SK-N-SH (cell line): ENCODE measurements around the gene SNCAIP. TPM values are rescaled to one million over a fixed set of nuclear protein-coding genes. Genes with fewer than 3 reads are reported as not detected.

Experiments used
- CTCF ChIA-PET: fragments of 300-600, 350-600 bp; formaldehyde crosslinking; extraction: SDS; loops from one replicate; lab custom pipeline; 2021; lab: Yijun Ruan, JAX
- POLR2A ChIA-PET: fragments of 350-600 bp; sonication (Branson Sonifier 250); formaldehyde crosslinking; extraction: SDS; loops from one replicate; lab custom pipeline; 2020; ENCODE audit warnings: antibody characterized with exemption, inconsistent platforms; lab: Yijun Ruan, JAX
- DNase-seq: peaks from one replicate; pipeline ENCODE4 v3.0.0; 2012
- H2AFZ ChIP-seq: fragments of 200-600 bp; sonication (generic); 2 replicates; pipeline ENCODE4 v1.8.1; 2016; ENCODE audit warnings: antibody characterized with exemption, mild to moderate bottlenecking, low read depth
- H3F3A ChIP-seq: fragments of 200-600 bp; sonication (generic); replicated peaks from 2 replicates; pipeline ENCODE3; 2016; ENCODE audit warnings: antibody characterized with exemption, mild to moderate bottlenecking; ENCODE audit not compliant: insufficient read depth
- H3K27ac ChIP-seq, 2 experiments: fragments of 200-500 bp in 1 of 2; fragments of 200-600 bp in 1 of 2; sonication (Bioruptor generic) in 1 of 2; sonication (generic), shearing (Covaris generic) in 1 of 2; 2 replicates each; pipeline versions ENCODE4 v1.5.1 to v1.6.1; 2014 to 2016; ENCODE audit warnings: low read depth in 2 of 2, inconsistent platforms in 1 of 2, low read length in 1 of 2, mild to moderate bottlenecking in 1 of 2, mixed read lengths in 1 of 2
- H3K27me3 ChIP-seq: fragments of 200-600 bp; sonication (generic), shearing (Covaris generic); 2 replicates; pipeline ENCODE4 v1.6.1; 2016; ENCODE audit warnings: mixed run types; ENCODE audit not compliant: insufficient read depth
- H3K36me3 ChIP-seq, 2 experiments: fragments of 200-500 bp in 1 of 2; fragments of 200-600 bp in 1 of 2; sonication (Bioruptor generic) in 1 of 2; sonication (generic) in 1 of 2; replicated peaks in 1 of 2; 2 replicates each; pipeline versions ENCODE3 to v1.5.1; 2014 to 2016; ENCODE audit warnings: low read length in 1 of 2, mild to moderate bottlenecking in 1 of 2; ENCODE audit not compliant: insufficient read depth in 2 of 2, control insufficient read depth in 1 of 2
- H3K4me1 ChIP-seq, 2 experiments: fragments of 200-500 bp in 1 of 2; fragments of 200-600 bp in 1 of 2; sonication (Bioruptor generic) in 1 of 2; sonication (generic), shearing (Covaris generic) in 1 of 2; 2 replicates each; pipeline versions ENCODE4 v1.5.1 to v1.6.1; 2014 to 2016; ENCODE audit warnings: low read depth in 1 of 2, low read length in 1 of 2, mixed run types in 1 of 2; ENCODE audit not compliant: insufficient read depth in 2 of 2, control insufficient read depth in 1 of 2
- H3K4me2 ChIP-seq: fragments of 200-600 bp; sonication (generic), shearing (Covaris generic); 2 replicates; pipeline ENCODE4 v1.6.1; 2017; ENCODE audit warnings: mixed run types
- H3K4me3 ChIP-seq, 2 experiments: fragments of 200-500 bp in 1 of 2; fragments of 200-600 bp in 1 of 2; sonication (Bioruptor generic) in 1 of 2; sonication (generic), shearing (Covaris generic) in 1 of 2; 2 replicates each; pipeline versions ENCODE4 v1.5.1 to v1.8.1; 2014 to 2016; ENCODE audit warnings: low read depth in 2 of 2, inconsistent platforms in 1 of 2, low read length in 1 of 2, mild to moderate bottlenecking in 1 of 2, mixed read lengths in 1 of 2, moderate library complexity in 1 of 2
- H3K79me2 ChIP-seq: fragments of 200-600 bp; sonication (generic); 2 replicates; pipeline ENCODE4 v1.8.1; 2017; ENCODE audit warnings: mild to moderate bottlenecking; ENCODE audit not compliant: insufficient read depth
- H3K9ac ChIP-seq: fragments of 200-600 bp; sonication (generic); 2 replicates; pipeline ENCODE4 v1.6.1; 2017; ENCODE audit warnings: mixed run types
- H3K9me2 ChIP-seq: fragments of 200-600 bp; sonication (generic); 2 replicates; pipeline ENCODE4 v1.6.1; 2017; ENCODE audit warnings: mixed run types
- H3K9me3 ChIP-seq: fragments of 200-600 bp; sonication (generic); 2 replicates; pipeline ENCODE4 v1.6.1; 2017; ENCODE audit warnings: mixed run types, mild to moderate bottlenecking, moderate library complexity
- H4K20me1 ChIP-seq: fragments of 200-600 bp; sonication (generic); 2 replicates; pipeline ENCODE4 v1.6.1; 2017; ENCODE audit warnings: mild to moderate bottlenecking, mixed run types; ENCODE audit not compliant: insufficient read depth
- CHD2 ChIP-seq: fragments of 150-350 bp; IDR thresholded peaks from 2 replicates; pipeline ENCODE4 v1.6.1; 2018; ENCODE audit warnings: low read length; ENCODE audit not compliant: partially characterized antibody
- ELF1 ChIP-seq: IDR thresholded peaks from 2 replicates; pipeline ENCODE4 v1.4.0; 2012
- EP300 ChIP-seq, 2 experiments: IDR thresholded peaks; 2 replicates each; pipeline versions ENCODE4 v1.4.0 to v1.6.1; 2012; ENCODE audit warnings: borderline replicate concordance in 1 of 2, low read depth in 1 of 2, low read length in 1 of 2
- EZH2phosphoT487 ChIP-seq: fragments of 200-600 bp; sonication (generic); IDR thresholded peaks from 2 replicates; pipeline ENCODE4 v1.6.1; 2017; ENCODE audit warnings: low read depth, mixed run types, mild to moderate bottlenecking, antibody characterized with exemption, moderate library complexity, borderline replicate concordance
- FOXJ3 ChIP-seq: sonication (generic); formaldehyde crosslinking; IDR thresholded peaks from 2 replicates; pipeline ENCODE4 v1.5.1; 2020; ENCODE audit warnings: mild to moderate bottlenecking, missing genetic modification reagents
- FOXM1 ChIP-seq: IDR thresholded peaks from 2 replicates; pipeline ENCODE4 v1.4.0; 2012; ENCODE audit warnings: low read depth, mild to moderate bottlenecking
- JUND ChIP-seq: IDR thresholded peaks from 2 replicates; pipeline ENCODE4 v1.4.0; 2012
- MXI1 ChIP-seq: IDR thresholded peaks from 2 replicates; pipeline ENCODE4 v1.6.1; 2012; ENCODE audit warnings: mild to moderate bottlenecking, low read depth, low read length, improper control_type of control experiment
- NFIC ChIP-seq: IDR thresholded peaks from 2 replicates; pipeline ENCODE4 v1.4.0; 2012; ENCODE audit warnings: borderline replicate concordance
- NRF1 ChIP-seq: IDR thresholded peaks from 2 replicates; pipeline ENCODE4 v1.6.1; 2012; ENCODE audit warnings: low read depth, mild to moderate bottlenecking, low read length
- POLR2AphosphoS5 ChIP-seq: IDR thresholded peaks from 2 replicates; pipeline ENCODE4 v1.6.1; 2012; ENCODE audit warnings: low read depth, low read length
- RAD21 ChIP-seq: IDR thresholded peaks from 2 replicates; pipeline ENCODE4 v1.6.1; 2012; ENCODE audit warnings: mild to moderate bottlenecking, low read length
- RFX5 ChIP-seq: IDR thresholded peaks from 2 replicates; pipeline ENCODE4 v1.6.1; 2012; ENCODE audit warnings: mild to moderate bottlenecking, improper control_type of control experiment, low read length
- SMC3 ChIP-seq: IDR thresholded peaks from 2 replicates; pipeline ENCODE4 v1.6.1; 2012; ENCODE audit warnings: low read depth, low read length, improper control_type of control experiment
- TCF12 ChIP-seq: IDR thresholded peaks from 2 replicates; pipeline ENCODE4 v1.4.0; 2012
- WGBS: methylation state at CpG from one replicate; pipeline ENCODE4 v1.1.6; 2017; ENCODE audit warnings: low lambda C conversion rate; 5-methylcytosine and 5-hydroxymethylcytosine counted together
- polyA plus RNA-seq, 3 experiments: library from polyadenylated mRNA; depleted of rRNA; stranded (reverse); fragments of >200 nt; gene quantifications; 2 replicates each; pipeline ENCODE4 v1.2.3, GENCODE V29; 2012
- TF ChIP-seq, protein P1 (sequence below): IDR thresholded peaks from 2 replicates; pipeline ENCODE4 v1.6.1; 2012; ENCODE audit warnings: mild to moderate bottlenecking, low read depth, low read length, moderate library complexity
- TF ChIP-seq, protein P2 (sequence below): IDR thresholded peaks from 2 replicates; pipeline ENCODE4; 2012
- TF ChIP-seq, protein P3 (sequence below): fragments of 150-350 bp; IDR thresholded peaks from 2 replicates; pipeline ENCODE4 v1.6.1; 2017; ENCODE audit warnings: antibody characterized with exemption, low read length, low read depth, borderline replicate concordance

SNCAIP gene
- polyA plus RNA-seq, 1 of the 3 experiments (the other 2 are of a cell fraction): not detected

DNA sequence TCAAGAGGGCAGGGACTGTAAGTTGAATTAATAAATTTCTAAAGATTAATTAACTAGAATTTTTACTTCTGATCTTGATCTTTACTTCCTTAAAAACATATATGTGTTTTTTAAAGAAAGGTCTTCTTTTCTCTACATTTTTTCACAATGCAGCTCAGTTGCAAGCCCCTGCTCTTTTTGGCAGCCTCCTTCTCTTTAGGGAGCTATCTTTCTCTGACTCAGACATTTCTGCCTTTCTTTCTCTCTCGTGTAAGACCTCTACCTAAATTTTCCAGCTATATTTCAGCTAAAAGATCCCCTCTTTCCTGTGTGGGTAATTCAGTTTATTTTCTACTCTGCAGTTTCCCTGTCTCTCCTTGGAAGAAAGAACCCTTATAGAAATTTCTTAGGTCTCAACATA lies 38.3 kb upstream of the SNCAIP start:
- Histone ChIP-seq H3K79me2 (no peaks in the 10 kb centered on the region), H3K9me3 (no peaks in the 10 kb centered on the region), H3K27me3 (no peaks in the 10 kb centered on the region), H3K9me2 (no peaks in the 10 kb centered on the region), H3K27ac (no peak overlapping the region), H3K36me3 (no peaks in the 10 kb centered on the region), H3K4me1 (no peaks in the 10 kb centered on the region), H3K9ac (no peak overlapping the region), H4K20me1 (no peaks in the 10 kb centered on the region), H3K4me3 (no peak overlapping the region), H3F3A (no peaks in the 10 kb centered on the region), H3K4me2 (no peak overlapping the region), H2AFZ (no peak overlapping the region)
- ChIA-PET POLR2A (no interaction called here), CTCF (interaction anchor here (1.0 to 1.2 kb wide), 4 partner anchors 15 to 77 kb away, joined by 3 to 4 read pairs (median 3); no protein-coding TSS in a partner anchor)
- no peak for DNase-seq
- TF ChIP-seq, protein P1, sequence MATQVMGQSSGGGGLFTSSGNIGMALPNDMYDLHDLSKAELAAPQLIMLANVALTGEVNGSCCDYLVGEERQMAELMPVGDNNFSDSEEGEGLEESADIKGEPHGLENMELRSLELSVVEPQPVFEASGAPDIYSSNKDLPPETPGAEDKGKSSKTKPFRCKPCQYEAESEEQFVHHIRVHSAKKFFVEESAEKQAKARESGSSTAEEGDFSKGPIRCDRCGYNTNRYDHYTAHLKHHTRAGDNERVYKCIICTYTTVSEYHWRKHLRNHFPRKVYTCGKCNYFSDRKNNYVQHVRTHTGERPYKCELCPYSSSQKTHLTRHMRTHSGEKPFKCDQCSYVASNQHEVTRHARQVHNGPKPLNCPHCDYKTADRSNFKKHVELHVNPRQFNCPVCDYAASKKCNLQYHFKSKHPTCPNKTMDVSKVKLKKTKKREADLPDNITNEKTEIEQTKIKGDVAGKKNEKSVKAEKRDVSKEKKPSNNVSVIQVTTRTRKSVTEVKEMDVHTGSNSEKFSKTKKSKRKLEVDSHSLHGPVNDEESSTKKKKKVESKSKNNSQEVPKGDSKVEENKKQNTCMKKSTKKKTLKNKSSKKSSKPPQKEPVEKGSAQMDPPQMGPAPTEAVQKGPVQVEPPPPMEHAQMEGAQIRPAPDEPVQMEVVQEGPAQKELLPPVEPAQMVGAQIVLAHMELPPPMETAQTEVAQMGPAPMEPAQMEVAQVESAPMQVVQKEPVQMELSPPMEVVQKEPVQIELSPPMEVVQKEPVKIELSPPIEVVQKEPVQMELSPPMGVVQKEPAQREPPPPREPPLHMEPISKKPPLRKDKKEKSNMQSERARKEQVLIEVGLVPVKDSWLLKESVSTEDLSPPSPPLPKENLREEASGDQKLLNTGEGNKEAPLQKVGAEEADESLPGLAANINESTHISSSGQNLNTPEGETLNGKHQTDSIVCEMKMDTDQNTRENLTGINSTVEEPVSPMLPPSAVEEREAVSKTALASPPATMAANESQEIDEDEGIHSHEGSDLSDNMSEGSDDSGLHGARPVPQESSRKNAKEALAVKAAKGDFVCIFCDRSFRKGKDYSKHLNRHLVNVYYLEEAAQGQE: no peak
- TF ChIP-seq, protein P2, sequence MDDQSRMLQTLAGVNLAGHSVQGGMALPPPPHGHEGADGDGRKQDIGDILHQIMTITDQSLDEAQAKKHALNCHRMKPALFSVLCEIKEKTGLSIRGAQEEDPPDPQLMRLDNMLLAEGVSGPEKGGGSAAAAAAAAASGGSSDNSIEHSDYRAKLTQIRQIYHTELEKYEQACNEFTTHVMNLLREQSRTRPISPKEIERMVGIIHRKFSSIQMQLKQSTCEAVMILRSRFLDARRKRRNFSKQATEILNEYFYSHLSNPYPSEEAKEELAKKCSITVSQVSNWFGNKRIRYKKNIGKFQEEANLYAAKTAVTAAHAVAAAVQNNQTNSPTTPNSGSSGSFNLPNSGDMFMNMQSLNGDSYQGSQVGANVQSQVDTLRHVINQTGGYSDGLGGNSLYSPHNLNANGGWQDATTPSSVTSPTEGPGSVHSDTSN: no peak
- TF ChIP-seq RFX5: no peak
- TF ChIP-seq SMC3: no peak
- no peak for TF ChIP-seq ELF1
- no peak for TF ChIP-seq EP300 (IDR thresholded peaks at IDR 0.05; ENCODE audit: borderline replicate concordance in 1 of 2, low read depth in 1 of 2, low read length in 1 of 2)
- no peak for TF ChIP-seq EZH2phosphoT487
- TF ChIP-seq NRF1: no peak
- no peak for TF ChIP-seq NFIC
- TF ChIP-seq RAD21: no peak
- TF ChIP-seq JUND: no peak
- no peak for TF ChIP-seq FOXM1
- WGBS: 8% methylated on average over 1 of the region's 1 CpG

DNA sequence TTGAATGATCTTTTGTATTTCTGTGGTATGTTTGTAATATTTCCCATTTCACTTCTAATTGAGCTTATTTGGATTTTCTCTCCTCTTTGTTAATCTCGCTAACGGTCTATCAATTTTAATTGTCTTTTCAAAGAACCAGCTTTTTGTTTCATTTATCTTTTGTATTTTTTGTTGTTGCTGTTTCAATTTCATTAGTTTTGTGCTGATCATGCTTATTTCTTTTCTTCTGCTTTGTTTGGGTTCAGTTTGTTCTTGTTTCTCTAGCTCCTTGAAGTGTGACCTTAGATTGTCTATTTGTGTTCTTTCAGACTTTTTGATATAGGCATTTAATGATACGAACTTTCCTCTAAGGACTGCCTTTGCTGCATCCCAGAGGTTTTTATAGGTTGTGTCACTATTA lies 28.4 kb upstream of the SNCAIP start:
- H3K36me3 ChIP-seq: no peaks in the 10 kb centered on the region
- H3F3A ChIP-seq: no peaks in the 10 kb centered on the region
- H3K4me3 ChIP-seq: no peak overlapping the region
- ChIA-PET CTCF (no interaction called here), POLR2A (no interaction called here)
- no peaks in the 10 kb centered on the region for H3K4me1 ChIP-seq
- H4K20me1 ChIP-seq: no peaks in the 10 kb centered on the region
- no peak overlapping the region for H3K27ac ChIP-seq
- no peaks in the 10 kb centered on the region for H3K9me2 ChIP-seq
- no peaks in the 10 kb centered on the region for H3K27me3 ChIP-seq
- WGBS: 42% methylated on average over 3 of the region's 3 CpGs
- H3K9me3 ChIP-seq: no peaks in the 10 kb centered on the region
- H3K9ac ChIP-seq: no peak overlapping the region
- TF ChIP-seq NFIC: no peak
- TF ChIP-seq FOXJ3 (CRISPR knock-in tag): no peak
- TF ChIP-seq POLR2AphosphoS5: no peak
- TF ChIP-seq RFX5: no peak
- no peak for TF ChIP-seq CHD2
- TF ChIP-seq MXI1: no peak
- no peak for TF ChIP-seq EP300 (IDR thresholded peaks at IDR 0.05; ENCODE audit: borderline replicate concordance in 1 of 2, low read depth in 1 of 2, low read length in 1 of 2)
- no peak for TF ChIP-seq JUND
- TF ChIP-seq ELF1: no peak
- TF ChIP-seq, protein P3, sequence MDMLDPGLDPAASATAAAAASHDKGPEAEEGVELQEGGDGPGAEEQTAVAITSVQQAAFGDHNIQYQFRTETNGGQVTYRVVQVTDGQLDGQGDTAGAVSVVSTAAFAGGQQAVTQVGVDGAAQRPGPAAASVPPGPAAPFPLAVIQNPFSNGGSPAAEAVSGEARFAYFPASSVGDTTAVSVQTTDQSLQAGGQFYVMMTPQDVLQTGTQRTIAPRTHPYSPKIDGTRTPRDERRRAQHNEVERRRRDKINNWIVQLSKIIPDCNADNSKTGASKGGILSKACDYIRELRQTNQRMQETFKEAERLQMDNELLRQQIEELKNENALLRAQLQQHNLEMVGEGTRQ: no peak
- no peak for TF ChIP-seq TCF12
- TF ChIP-seq, all 33 proteins: peak for 0
- Histone ChIP-seq H3K79me2 (no peaks in the 10 kb centered on the region), H3K4me2 (no peak overlapping the region), H2AFZ (no peak overlapping the region)
- DNase-seq: no peak
